HCT116 (cell line): ENCODE measurements around the gene NEDD4L. TPM values are rescaled to one million over a fixed set of nuclear protein-coding genes. Genes with fewer than 3 reads are reported as not detected.

ENCODE experiments used
- ATAC-seq: fragments of 200-7000 bp; cut with Tn5 transposase; 2 replicates; pipeline ENCODE4 v1.9.1; 2020; ENCODE audit warnings: mild to moderate bottlenecking, moderate library complexity
- BruUV-seq: library from RNA; stranded (reverse); fragments of 400-500 nt; replicated peaks from 2 replicates; lab custom pipeline; 2021; lab: Mats Ljungman, UMichigan
- CTCF ChIA-PET: fragments of 300-600 bp; sonication (Branson Sonifier 250); formaldehyde crosslinking; loops from one replicate; lab custom pipeline; 2021; ENCODE audit warnings: antibody characterized with exemption; lab: Charles Lee
- POLR2A ChIA-PET: fragments of 300-600, 350-600 bp; sonication (Branson Sonifier 250); formaldehyde crosslinking; loops from one replicate; lab custom pipeline; 2021; ENCODE audit warnings: antibody characterized with exemption; lab: Charles Lee
- RAD21 ChIA-PET, 2 experiments: fragments of 300-600 bp; sonication (Branson Sonifier 250); formaldehyde crosslinking; loops; one replicate each; lab custom pipeline; 2023; ENCODE audit warnings: low total read pairs in 2 of 2; ENCODE audit not compliant: uncharacterized antibody in 2 of 2, unreplicated experiment in 2 of 2, low non-redundant PET in 1 of 2; lab: Charles Lee
- DNase-seq: peaks from one replicate; pipeline ENCODE4 v3.0.0-alpha.2; 2010; ENCODE audit warnings: low read depth, low spot score
- H2AFZ ChIP-seq: fragments of 200-600 bp; shearing (Covaris generic), sonication (generic); 2 replicates; pipeline ENCODE4 v1.6.1; 2017; ENCODE audit warnings: low read depth, mixed run types, mixed read lengths, antibody characterized with exemption, low read length; ENCODE audit not compliant: poor library complexity, severe bottlenecking
- H3K27ac ChIP-seq: 2 replicates; pipeline ENCODE4 v1.5.1; 2012; ENCODE audit warnings: low read depth, low read length
- H3K27me3 ChIP-seq: fragments of 200-600 bp; sonication (generic); 2 replicates; pipeline ENCODE4 v1.6.1; 2016; ENCODE audit warnings: mixed run types, low read length, mixed read lengths; ENCODE audit not compliant: insufficient read depth
- H3K36me3 ChIP-seq, 2 experiments: fragments of 200-500 bp in 1 of 2; fragments of 200-600 bp in 1 of 2; sonication (Bioruptor generic) in 1 of 2; sonication (generic) in 1 of 2; 2 replicates each; pipeline versions ENCODE4 v1.5.1 to v1.6.1; 2014 to 2016; ENCODE audit warnings: low read length in 2 of 2, inconsistent platforms in 1 of 2, mixed read lengths in 1 of 2, mixed run types in 1 of 2; ENCODE audit not compliant: insufficient read depth in 2 of 2, control insufficient read depth in 1 of 2
- H3K4me1 ChIP-seq, 2 experiments: fragments of 200-600 bp in 1 of 2; sonication (generic) in 1 of 2; 2 replicates each; pipeline versions ENCODE4 v1.5.1 to v1.6.1; 2012 to 2017; ENCODE audit warnings: low read length in 2 of 2, inconsistent platforms in 1 of 2, mild to moderate bottlenecking in 1 of 2, mixed read lengths in 1 of 2, mixed run types in 1 of 2, moderate library complexity in 1 of 2; ENCODE audit not compliant: insufficient read depth in 2 of 2, control insufficient read depth in 1 of 2
- H3K4me2 ChIP-seq: fragments of 200-600 bp; sonication (generic); 2 replicates; pipeline ENCODE4 v1.6.1; 2017; ENCODE audit warnings: mixed run types, low read length, mixed read lengths
- H3K4me3 ChIP-seq, 2 experiments: fragments of 200-600 bp in 1 of 2; sonication (generic) in 1 of 2; replicated peaks in 1 of 2; 2 replicates each; pipeline ENCODE4 v1.5.1; 2011 to 2016; ENCODE audit warnings: low read length in 2 of 2, control low read depth in 1 of 2, low read depth in 1 of 2, mild to moderate bottlenecking in 1 of 2, mixed read lengths in 1 of 2, mixed run types in 1 of 2
- H3K79me2 ChIP-seq: fragments of 200-600 bp; sonication (generic); 2 replicates; pipeline ENCODE4 v1.6.1; 2017; ENCODE audit warnings: mild to moderate bottlenecking, mixed run types, low read length, moderate library complexity, mixed read lengths; ENCODE audit not compliant: insufficient read depth
- H3K9ac ChIP-seq: fragments of 200-600 bp; sonication (generic); 2 replicates; pipeline ENCODE4 v1.6.1; 2016; ENCODE audit warnings: low read length, mixed read lengths
- H3K9me2 ChIP-seq: fragments of 200-600 bp; sonication (generic), shearing (Covaris generic); 2 replicates; pipeline ENCODE4 v1.6.1; 2017; ENCODE audit warnings: mixed run types, mild to moderate bottlenecking, moderate library complexity; ENCODE audit not compliant: insufficient read depth
- H3K9me3 ChIP-seq, 2 experiments: fragments of 200-500 bp in 1 of 2; fragments of 200-600 bp in 1 of 2; sonication (Bioruptor generic) in 1 of 2; sonication (generic) in 1 of 2; 2 replicates each; pipeline ENCODE4 v1.6.1; 2014 to 2017; ENCODE audit warnings: low read length in 2 of 2, mixed read lengths in 2 of 2, inconsistent platforms in 1 of 2, low read depth in 1 of 2, mild to moderate bottlenecking in 1 of 2, mixed run types in 1 of 2, moderate library complexity in 1 of 2; ENCODE audit not compliant: control insufficient read depth in 1 of 2, insufficient read depth in 1 of 2
- H4K20me1 ChIP-seq: fragments of 200-600 bp; sonication (generic), shearing (Covaris generic); 2 replicates; pipeline ENCODE4 v1.6.1; 2017; ENCODE audit warnings: mixed run types, mild to moderate bottlenecking, moderate library complexity; ENCODE audit not compliant: insufficient read depth
- CEBPB ChIP-seq: IDR thresholded peaks from 2 replicates; pipeline ENCODE4 v1.6.1; 2012; ENCODE audit warnings: low read depth
- CTCF ChIP-seq, 3 experiments: fragments of 200-600 bp in 1 of 3; sonication (generic) in 1 of 3; IDR thresholded peaks in 2 of 3; conservative IDR thresholded peaks in 1 of 3; 2 replicates each; pipeline ENCODE4 v1.5.1; 2012 to 2017; ENCODE audit warnings: low read depth in 2 of 3, low read length in 2 of 3, antibody characterized with exemption in 1 of 3, borderline replicate concordance in 1 of 3, control low read depth in 1 of 3, mild to moderate bottlenecking in 1 of 3, mixed read lengths in 1 of 3, mixed run types in 1 of 3, moderate library complexity in 1 of 3; ENCODE audit not compliant: insufficient read depth in 1 of 3
- EZH2phosphoT487 ChIP-seq: fragments of 200-600 bp; IDR thresholded peaks from 2 replicates; pipeline ENCODE4 v1.6.1; 2018; ENCODE audit warnings: antibody characterized with exemption, borderline replicate concordance
- FOSL1 ChIP-seq: IDR thresholded peaks from 2 replicates; pipeline ENCODE4 v1.6.1; 2012; ENCODE audit warnings: low read depth
- POLR2AphosphoS5 ChIP-seq: IDR thresholded peaks from 2 replicates; pipeline ENCODE4 v1.6.1; 2011; ENCODE audit warnings: mild to moderate bottlenecking, low read depth, low read length, moderate library complexity
- RAD21 ChIP-seq: IDR thresholded peaks from 2 replicates; pipeline ENCODE4 v1.6.1; 2012; ENCODE audit warnings: low read depth, mild to moderate bottlenecking
- SIN3A ChIP-seq: IDR thresholded peaks from 2 replicates; pipeline ENCODE4 v1.6.1; 2012; ENCODE audit warnings: low read depth
- YY1 ChIP-seq: IDR thresholded peaks from 2 replicates; pipeline ENCODE4 v1.6.1; 2011; ENCODE audit warnings: low read length, low read depth, moderate library complexity, mild to moderate bottlenecking; ENCODE audit not compliant: insufficient replicate concordance; ENCODE audit errors: extremely low read depth
- ZBTB33 ChIP-seq: IDR thresholded peaks from 2 replicates; pipeline ENCODE4 v1.6.1; 2011; ENCODE audit warnings: mild to moderate bottlenecking, low read length, moderate library complexity; ENCODE audit not compliant: insufficient replicate concordance; ENCODE audit errors: extremely low read depth
- intact Hi-C: fragments of 100-400 bp; cut with micrococcal nuclease; formaldehyde crosslinking; loops from 2 replicates; pipeline ENCODE4 v1.10.0; 2022
- total RNA-seq: library from RNA; stranded (reverse); gene quantifications from one replicate; pipeline ENCODE4 v1.2.1, GENCODE V29; 2021; ENCODE audit not compliant: unreplicated experiment

The NEDD4L gene
- total RNA-seq, 1 experiment from 2014 or later = 41.5 TPM

- POLR2A ChIA-PET = no interaction called here
- no peak for ATAC-seq
- Histone ChIP-seq H3K27ac (no peak overlapping the region), H4K20me1 (no peaks in the 10 kb centered on the region), H3K4me3 (no peak overlapping the region), H3K27me3 (no peaks in the 10 kb centered on the region), H3K4me2 (no peak overlapping the region), H2AFZ (no peak overlapping the region), H3K9ac (no peak overlapping the region), H3K79me2 (no peaks in the 10 kb centered on the region), H3K9me3 (no peaks in the 10 kb centered on the region), H3K4me1 (no peaks in the 10 kb centered on the region), H3K9me2 (no peaks in the 10 kb centered on the region), H3K36me3 (no peaks in the 10 kb centered on the region)
- BruUV-seq = no TSS peak
- DNase-seq = no peak
- CTCF ChIA-PET = interaction anchor here (1.0 kb wide), 1 partner anchor 364 kb away, joined by 4 read pairs; no protein-coding TSS in a partner anchor
- RAD21 ChIA-PET = interaction anchor here in 1 of 2 experiments (1.6 kb wide), 1 partner anchor 96 kb away, joined by 3 read pairs; no protein-coding TSS in a partner anchor
- intact Hi-C loops = loop anchor here (1.0 kb wide), 2 partner anchors 93 to 364 kb away; no protein-coding TSS in a partner anchor
- TF ChIP-seq FOSL1 (no peak), CTCF (IDR thresholded peaks at IDR 0.05 in 2 of 3, conservative IDR thresholded peaks at IDR 0.05 in 1 of 3; ENCODE audit: borderline replicate concordance in 1 of 3, insufficient read depth in 1 of 3, low read depth in 2 of 3, low read length in 2 of 3) (0 out of 6 replicates have a peak, but pooled peaks of 1 of the 3 experiments have one; percentile 0)
These were observed 356.4 kb downstream of the NEDD4L start for GRCh38 chr18:58400331-58400870.

- no peaks in the 10 kb centered on the region for H3K36me3 ChIP-seq
- no peak overlapping the region for H3K4me3 ChIP-seq
- no peaks in the 10 kb centered on the region for H3K9me2 ChIP-seq
- DNase-seq (no peak), ATAC-seq (no peak)
- no peaks in the 10 kb centered on the region for H3K79me2 ChIP-seq
- H3K4me1 ChIP-seq = no peaks in the 10 kb centered on the region
- no peaks in the 10 kb centered on the region for H4K20me1 ChIP-seq
- H3K9me3 ChIP-seq = no peaks in the 10 kb centered on the region
- no peak overlapping the region for H3K4me2 ChIP-seq
- H3K27ac ChIP-seq = no peak overlapping the region
- H3K27me3 ChIP-seq = no peaks in the 10 kb centered on the region
- ChIA-PET CTCF (interaction anchor here (1.1 kb wide), 1 partner anchor 96 kb away, joined by 4 read pairs; no protein-coding TSS in a partner anchor), POLR2A (no interaction called here), RAD21 (interaction anchor here in 1 of 2 experiments (1.6 kb wide), 1 partner anchor 96 kb away, joined by 3 read pairs; no protein-coding TSS in a partner anchor)
- intact Hi-C loops = no loop called here
- H3K9ac ChIP-seq = no peak overlapping the region
- TF ChIP-seq SIN3A (no peak), EZH2phosphoT487 (no peak), ZBTB33 (no peak), POLR2AphosphoS5 (no peak), CEBPB (no peak), RAD21 (no peak), YY1 (no peak)
- no TSS peak for BruUV-seq
- no peak overlapping the region for H2AFZ ChIP-seq
These were observed 357.2 kb downstream of the NEDD4L start for GRCh38 chr18:58401191-58401590.
